Epithelial cell of proximal tubule (primary cell): ENCODE data around the gene PIP4K2B. TPM values are rescaled to one million over a fixed set of nuclear protein-coding genes. Genes with fewer than 3 reads are reported as not detected.

Source experiments
- DNase-seq: peaks from one replicate; pipeline ENCODE4 v3.0.0-alpha.2; 2011; ENCODE audit warnings: low read depth
- H3K4me3 ChIP-seq: 2 replicates; pipeline ENCODE4 v1.5.1; 2011; ENCODE audit warnings: low read depth, mild to moderate bottlenecking, low read length
- total RNA-seq: library from RNA; depleted of rRNA; stranded (reverse); fragments of >200 nt; gene quantifications from 2 replicates; pipeline ENCODE4 v1.2.3, GENCODE V29; 2015
- TF ChIP-seq, protein P1 (sequence below): conservative IDR thresholded peaks from 2 replicates; pipeline ENCODE4 v1.5.1; 2012; ENCODE audit warnings: low read depth, mild to moderate bottlenecking, low read length

The PIP4K2B gene
- total RNA-seq, 1 donor from 2014 or later, result 20.9 TPM

DNA sequence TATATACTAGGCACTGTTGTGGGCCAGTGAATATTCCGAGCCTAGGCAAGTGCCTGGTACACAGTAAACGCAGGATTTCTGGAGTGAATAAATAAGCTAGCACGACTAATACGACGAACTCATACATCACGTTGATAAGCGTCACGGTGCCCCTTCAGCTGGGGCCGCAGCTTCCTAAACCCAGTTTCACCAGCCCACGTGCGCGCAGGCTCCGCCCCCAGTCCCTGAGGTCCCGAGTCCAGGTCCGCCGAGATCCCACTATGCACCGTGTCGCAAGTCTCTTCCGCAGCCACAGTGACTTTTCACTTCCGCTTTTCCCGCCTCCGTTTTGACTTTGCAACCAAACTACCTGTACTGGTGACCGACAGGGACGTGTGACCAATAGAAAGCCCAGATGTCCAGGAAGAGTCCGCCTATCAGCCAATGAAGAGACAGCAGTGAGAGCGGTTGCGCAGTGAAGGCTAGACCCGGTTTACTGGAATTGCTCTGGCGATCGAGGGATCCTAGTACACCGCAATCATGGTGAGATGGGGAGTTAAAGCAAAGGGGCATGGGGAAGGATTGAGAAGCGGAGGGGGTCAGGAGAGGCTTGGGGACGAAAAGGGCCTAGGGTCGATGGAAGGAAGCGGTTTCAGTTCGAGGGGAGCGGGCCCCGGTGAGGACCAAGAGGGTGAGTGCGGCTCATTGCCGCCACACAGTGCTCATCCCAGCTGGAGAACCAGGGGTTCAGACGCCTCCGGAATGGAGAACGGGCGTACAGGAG is 46.9 kb downstream of the PIP4K2B start, which contains the start of gene PSMB3:
Gene PSMB3, plus strand, starts transcription at position 434 of the 763 bp plus-strand sequence. Its CDS starts 86 bp downstream, at position 520.
- DNase-seq, result peak; percentile 98
- TF ChIP-seq, protein P1, sequence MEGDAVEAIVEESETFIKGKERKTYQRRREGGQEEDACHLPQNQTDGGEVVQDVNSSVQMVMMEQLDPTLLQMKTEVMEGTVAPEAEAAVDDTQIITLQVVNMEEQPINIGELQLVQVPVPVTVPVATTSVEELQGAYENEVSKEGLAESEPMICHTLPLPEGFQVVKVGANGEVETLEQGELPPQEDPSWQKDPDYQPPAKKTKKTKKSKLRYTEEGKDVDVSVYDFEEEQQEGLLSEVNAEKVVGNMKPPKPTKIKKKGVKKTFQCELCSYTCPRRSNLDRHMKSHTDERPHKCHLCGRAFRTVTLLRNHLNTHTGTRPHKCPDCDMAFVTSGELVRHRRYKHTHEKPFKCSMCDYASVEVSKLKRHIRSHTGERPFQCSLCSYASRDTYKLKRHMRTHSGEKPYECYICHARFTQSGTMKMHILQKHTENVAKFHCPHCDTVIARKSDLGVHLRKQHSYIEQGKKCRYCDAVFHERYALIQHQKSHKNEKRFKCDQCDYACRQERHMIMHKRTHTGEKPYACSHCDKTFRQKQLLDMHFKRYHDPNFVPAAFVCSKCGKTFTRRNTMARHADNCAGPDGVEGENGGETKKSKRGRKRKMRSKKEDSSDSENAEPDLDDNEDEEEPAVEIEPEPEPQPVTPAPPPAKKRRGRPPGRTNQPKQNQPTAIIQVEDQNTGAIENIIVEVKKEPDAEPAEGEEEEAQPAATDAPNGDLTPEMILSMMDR, result no peak
- peak within 1 kb of the TSS; percentile 99 for H3K4me3 ChIP-seq

DNA sequence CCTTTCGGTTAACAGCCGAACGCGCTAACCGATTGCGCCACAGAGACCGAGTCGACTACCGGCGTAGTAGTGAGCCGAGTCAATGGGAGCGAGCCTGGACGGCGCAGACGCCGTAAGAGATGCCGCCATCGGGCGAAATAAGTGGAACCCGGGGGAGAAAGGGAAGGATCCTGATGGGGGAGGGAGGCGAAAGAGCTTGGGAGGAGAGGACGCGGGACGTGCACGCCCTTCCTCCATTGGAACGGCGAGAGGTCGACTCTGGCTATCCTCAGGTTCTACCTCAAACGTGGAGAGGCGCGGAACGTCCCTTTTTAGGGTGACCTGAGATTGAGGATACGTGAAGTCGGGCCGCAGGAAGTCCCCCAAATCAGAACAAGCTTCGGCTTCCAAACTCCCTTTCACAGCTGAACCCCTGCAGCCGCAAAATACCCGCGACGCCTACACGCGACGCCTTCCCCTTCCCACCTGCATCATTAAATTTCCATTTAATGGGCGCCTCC is 47.5 kb downstream of the PIP4K2B start:
- peak overlapping the region; percentile 99 for H3K4me3 ChIP-seq
- TF ChIP-seq, protein P1, result no peak
- DNase-seq, result peak; percentile 33

DNA sequence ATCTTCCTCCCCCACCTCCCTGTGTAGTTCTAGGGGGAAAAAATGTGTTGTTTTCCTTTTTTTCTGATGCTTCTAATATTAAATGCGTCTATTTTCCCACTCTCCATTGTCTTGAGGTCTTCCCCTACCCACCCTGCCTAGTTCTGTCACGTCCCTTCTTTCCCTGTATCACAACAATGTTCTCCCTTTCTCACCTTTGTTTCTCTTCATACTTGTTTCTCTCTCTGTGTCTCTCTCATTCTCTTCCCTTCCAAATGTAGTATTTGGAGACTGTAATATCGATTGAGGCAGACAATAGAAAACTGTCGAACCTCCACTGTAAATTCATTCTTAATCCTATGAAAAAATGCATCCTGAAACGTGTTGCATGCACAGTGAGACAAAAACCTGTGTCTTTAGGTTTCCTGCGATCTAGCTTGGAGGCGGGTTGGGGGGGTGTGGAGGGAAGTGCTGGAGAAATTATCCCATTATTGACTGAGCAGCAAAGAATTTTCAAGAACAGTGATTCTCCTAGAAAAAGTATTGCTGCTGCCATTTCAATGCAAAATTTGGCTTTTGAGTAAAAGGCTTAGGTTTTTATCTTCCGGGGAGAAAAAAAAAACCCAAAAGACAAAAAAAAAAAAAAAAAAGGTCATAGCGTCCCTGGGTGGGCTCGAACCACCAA is 48.1 kb downstream of the PIP4K2B start:
- TF ChIP-seq, protein P1, result no peak
- H3K4me3 ChIP-seq, result peak overlapping the region; percentile 99
- DNase-seq, result no peak

DNA sequence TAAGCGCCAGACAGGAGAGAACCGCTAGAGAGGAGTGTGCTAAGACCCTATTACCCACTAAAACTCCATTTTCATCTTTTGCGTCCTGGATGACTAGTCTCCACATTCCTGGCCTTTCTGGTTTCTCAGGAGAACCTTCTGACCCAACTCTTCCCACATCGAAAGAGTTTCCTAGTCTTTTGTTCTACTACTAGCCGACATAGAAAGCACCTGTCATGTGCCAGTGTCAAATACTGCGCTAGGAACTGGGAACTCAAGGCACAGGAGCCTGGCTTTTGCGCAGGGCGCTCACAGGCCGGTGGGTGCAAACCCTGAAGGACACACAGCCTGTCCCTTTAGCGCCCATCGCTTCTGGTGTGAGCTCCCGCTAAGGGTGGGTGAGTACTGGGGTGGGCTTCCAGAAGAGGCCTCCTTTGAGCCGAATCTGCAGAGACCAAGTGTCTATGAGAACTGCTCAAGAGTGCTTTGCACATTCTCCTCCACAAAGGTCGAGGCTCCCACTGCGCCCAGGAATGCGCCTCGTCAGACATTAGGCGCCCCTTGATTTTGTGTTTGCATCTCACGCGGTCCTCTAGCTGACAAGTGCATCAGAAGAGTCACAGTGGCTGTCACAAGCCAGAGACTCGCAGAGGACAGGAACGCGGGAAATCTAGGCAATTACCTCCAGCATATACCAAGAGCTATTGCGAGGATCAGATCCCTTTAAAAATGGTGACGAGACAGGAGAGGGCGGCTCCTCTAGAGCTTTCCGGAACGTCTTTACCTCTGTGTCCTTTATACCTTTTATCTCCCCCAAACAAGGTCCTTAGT is 48.8 kb downstream of the PIP4K2B start:
- TF ChIP-seq, protein P1, result no peak
- peak overlapping the region; percentile 99 for H3K4me3 ChIP-seq
- DNase-seq, result peak; percentile 31

DNA sequence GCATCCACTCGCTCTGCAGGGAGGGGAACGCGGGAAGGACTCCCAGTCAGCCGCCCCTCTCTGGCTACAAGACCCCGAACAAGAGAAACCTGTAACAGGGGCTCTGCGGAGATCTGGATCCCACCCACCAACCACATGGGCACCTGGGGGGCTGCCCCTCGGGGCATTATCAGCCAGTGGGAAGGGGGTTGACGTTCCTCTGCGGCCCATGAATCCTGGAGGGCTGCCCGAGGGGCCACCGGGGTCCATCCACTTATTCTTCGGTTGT is 49.4 kb downstream of the PIP4K2B start:
- TF ChIP-seq, protein P1, result no peak
- no peak for DNase-seq
- peak overlapping the region; percentile 99 for H3K4me3 ChIP-seq

DNA sequence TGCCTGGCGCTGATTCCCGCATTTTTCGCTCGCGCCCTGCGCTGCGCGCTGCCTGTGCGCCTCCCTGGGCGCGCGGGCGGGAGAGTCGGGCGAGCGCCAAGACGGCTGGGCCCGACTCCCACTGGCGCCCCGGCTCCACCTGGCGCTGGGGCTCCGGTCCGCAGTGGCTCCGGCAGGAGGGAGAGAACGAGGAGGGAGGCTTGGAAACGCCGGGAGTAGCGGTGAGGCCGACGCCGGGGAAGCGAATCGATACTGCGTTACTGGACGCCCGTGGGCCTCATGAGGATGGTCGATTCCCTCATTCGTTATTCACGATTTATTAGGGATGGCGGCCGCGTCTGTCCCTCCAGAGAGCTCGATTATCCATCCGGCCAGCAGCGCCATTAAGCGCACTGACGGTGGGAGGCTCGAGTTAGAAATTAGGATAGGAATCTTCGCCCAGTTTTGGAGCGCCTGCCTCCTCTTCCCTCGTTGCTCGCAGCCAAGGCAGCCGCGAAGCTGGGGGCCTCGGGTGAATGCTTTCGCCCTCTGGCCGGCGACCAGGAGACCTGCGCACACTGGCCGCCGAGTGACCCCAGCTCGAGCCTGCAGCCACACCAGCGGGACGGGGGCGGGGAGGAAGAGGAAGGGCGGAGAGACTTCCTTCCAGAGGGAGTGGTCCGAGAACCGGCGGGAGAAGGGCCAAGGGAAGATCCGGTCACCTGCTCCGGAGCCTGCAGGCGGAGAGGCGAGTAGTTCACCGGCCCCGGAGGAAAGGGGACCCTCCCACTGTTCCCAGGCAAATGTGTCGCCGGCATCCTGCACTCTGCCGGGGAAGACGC is 49.9 kb downstream of the PIP4K2B start:
- TF ChIP-seq, protein P1, result peak; percentile 4
- peak; percentile 9 for DNase-seq
- peak overlapping the region; percentile 99 for H3K4me3 ChIP-seq
